ENCODE results near the gene ARR3. TPM values are rescaled to one million over a fixed set of nuclear protein-coding genes. Genes with fewer than 3 reads are reported as not detected.

The ARR3 gene
- total RNA-seq, 1 donor from 2014 or later, result not detected

- no peaks in the 10 kb centered on the region for H3K4me1 Mint-ChIP-seq (ENCODE audit: low read depth, unreplicated experiment)
- no peak for DNase-seq
- no peak overlapping the region for H3K27ac Mint-ChIP-seq (ENCODE audit: unreplicated experiment)
- H3K27me3 Mint-ChIP-seq (ENCODE audit: unreplicated experiment), result no peaks in the 10 kb centered on the region
- TF ChIP-seq, protein P1, sequence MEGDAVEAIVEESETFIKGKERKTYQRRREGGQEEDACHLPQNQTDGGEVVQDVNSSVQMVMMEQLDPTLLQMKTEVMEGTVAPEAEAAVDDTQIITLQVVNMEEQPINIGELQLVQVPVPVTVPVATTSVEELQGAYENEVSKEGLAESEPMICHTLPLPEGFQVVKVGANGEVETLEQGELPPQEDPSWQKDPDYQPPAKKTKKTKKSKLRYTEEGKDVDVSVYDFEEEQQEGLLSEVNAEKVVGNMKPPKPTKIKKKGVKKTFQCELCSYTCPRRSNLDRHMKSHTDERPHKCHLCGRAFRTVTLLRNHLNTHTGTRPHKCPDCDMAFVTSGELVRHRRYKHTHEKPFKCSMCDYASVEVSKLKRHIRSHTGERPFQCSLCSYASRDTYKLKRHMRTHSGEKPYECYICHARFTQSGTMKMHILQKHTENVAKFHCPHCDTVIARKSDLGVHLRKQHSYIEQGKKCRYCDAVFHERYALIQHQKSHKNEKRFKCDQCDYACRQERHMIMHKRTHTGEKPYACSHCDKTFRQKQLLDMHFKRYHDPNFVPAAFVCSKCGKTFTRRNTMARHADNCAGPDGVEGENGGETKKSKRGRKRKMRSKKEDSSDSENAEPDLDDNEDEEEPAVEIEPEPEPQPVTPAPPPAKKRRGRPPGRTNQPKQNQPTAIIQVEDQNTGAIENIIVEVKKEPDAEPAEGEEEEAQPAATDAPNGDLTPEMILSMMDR (IDR thresholded peaks at IDR 0.05; ENCODE audit: partially characterized antibody, unreplicated experiment), result no peak
- no peaks in the 10 kb centered on the region for H3K36me3 Mint-ChIP-seq (ENCODE audit: unreplicated experiment)
- H3K4me3 Mint-ChIP-seq (ENCODE audit: unreplicated experiment), result no peak overlapping the region
- H3K9me3 Mint-ChIP-seq (ENCODE audit: unreplicated experiment), result no peaks in the 10 kb centered on the region
These were observed 15.6 kb upstream of the ARR3 start for GRCh38 chrX:70252491-70252890.

DNA sequence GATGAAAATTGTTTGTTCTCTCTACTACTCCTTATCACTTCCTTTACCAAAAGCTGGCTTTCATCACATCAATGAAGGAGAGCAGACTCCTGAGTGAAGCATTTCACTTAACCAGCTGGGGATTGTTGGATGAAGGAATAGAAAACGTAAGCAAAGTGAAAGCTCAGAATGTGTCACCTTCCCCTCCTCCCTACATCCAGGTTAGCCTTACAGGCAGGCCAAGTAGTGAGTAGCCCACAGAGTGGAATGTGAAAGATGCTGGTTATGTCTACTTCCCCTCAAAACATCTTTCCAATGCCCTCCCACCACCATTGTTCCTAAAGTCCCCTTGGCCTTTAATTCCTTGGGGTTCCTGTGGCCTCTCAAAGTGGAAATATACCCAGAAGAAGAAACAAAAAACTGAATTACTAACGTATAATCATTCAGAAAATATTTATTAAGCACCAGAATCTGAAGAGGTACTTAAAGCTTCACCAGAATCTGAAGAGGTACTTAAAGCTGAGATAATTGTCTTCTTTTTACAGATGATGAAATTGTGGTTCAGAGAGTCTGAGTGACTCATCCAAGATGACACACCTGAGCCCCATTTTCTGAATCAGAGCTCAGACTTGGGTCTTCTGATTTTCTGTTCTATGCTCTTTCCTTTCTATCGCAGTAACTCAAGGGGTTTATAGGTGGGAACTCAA, 14.6 kb upstream of the ARR3 start:
- no peaks in the 10 kb centered on the region for H3K4me1 Mint-ChIP-seq (ENCODE audit: low read depth, unreplicated experiment)
- peaks cover 3% of the 10 kb centered on the region for H3K27me3 Mint-ChIP-seq (ENCODE audit: unreplicated experiment)
- TF ChIP-seq, protein P1 (IDR thresholded peaks at IDR 0.05; ENCODE audit: partially characterized antibody, unreplicated experiment), result no peak
- no peaks in the 10 kb centered on the region for H3K36me3 Mint-ChIP-seq (ENCODE audit: unreplicated experiment)
- no peaks in the 10 kb centered on the region for H3K9me3 Mint-ChIP-seq (ENCODE audit: unreplicated experiment)
- no peak overlapping the region for H3K27ac Mint-ChIP-seq (ENCODE audit: unreplicated experiment)
- no peak overlapping the region for H3K4me3 Mint-ChIP-seq (ENCODE audit: unreplicated experiment)
- no peak for DNase-seq

GRCh38 chrX:70254063-70254400, 14.1 kb upstream of the ARR3 start:
- Mint-ChIP-seq H3K36me3 (ENCODE audit: unreplicated experiment) (no peaks in the 10 kb centered on the region), H3K4me1 (ENCODE audit: low read depth, unreplicated experiment) (no peaks in the 10 kb centered on the region), H3K27me3 (ENCODE audit: unreplicated experiment) (peaks cover 3% of the 10 kb centered on the region), H3K9me3 (ENCODE audit: unreplicated experiment) (peaks cover 1% of the 10 kb centered on the region), H3K27ac (ENCODE audit: unreplicated experiment) (no peak overlapping the region), H3K4me3 (ENCODE audit: unreplicated experiment) (no peak overlapping the region)
- TF ChIP-seq, protein P1 (IDR thresholded peaks at IDR 0.05; ENCODE audit: partially characterized antibody, unreplicated experiment), result no peak
- no peak for DNase-seq

GRCh38 chrX:70254909-70255308, 13.2 kb upstream of the ARR3 start:
- H3K4me1 Mint-ChIP-seq (ENCODE audit: low read depth, unreplicated experiment), result no peaks in the 10 kb centered on the region
- no peaks in the 10 kb centered on the region for H3K36me3 Mint-ChIP-seq (ENCODE audit: unreplicated experiment)
- H3K4me3 Mint-ChIP-seq (ENCODE audit: unreplicated experiment), result no peak overlapping the region
- H3K9me3 Mint-ChIP-seq (ENCODE audit: unreplicated experiment), result peaks cover 2% of the 10 kb centered on the region
- no peak overlapping the region for H3K27ac Mint-ChIP-seq (ENCODE audit: unreplicated experiment)
- TF ChIP-seq, protein P1 (IDR thresholded peaks at IDR 0.05; ENCODE audit: partially characterized antibody, unreplicated experiment), result no peak
- peaks cover 3% of the 10 kb centered on the region for H3K27me3 Mint-ChIP-seq (ENCODE audit: unreplicated experiment)
- DNase-seq, result no peak

DNA sequence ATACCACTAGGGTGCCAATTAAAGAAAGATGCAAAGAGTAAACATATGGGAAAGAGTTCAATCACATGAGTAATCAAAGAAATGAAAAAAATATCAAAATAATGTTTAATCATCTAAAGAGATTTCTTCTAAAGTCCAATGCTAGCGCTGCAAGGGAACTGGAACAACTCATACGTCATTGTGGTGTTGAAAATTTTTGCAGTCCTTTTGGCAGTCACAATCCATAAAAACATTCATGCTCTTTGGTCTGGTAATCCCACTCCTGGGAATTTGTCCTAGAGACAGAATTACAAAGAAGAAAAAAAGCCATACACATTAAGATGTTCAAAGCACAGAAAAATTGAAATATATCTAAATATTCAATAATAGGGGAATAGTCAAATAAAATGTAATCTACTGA, 12.7 kb upstream of the ARR3 start:
- no peak for DNase-seq
- no peaks in the 10 kb centered on the region for H3K36me3 Mint-ChIP-seq (ENCODE audit: unreplicated experiment)
- peaks cover 4% of the 10 kb centered on the region for H3K27me3 Mint-ChIP-seq (ENCODE audit: unreplicated experiment)
- H3K27ac Mint-ChIP-seq (ENCODE audit: unreplicated experiment), result no peak overlapping the region
- TF ChIP-seq, protein P1 (IDR thresholded peaks at IDR 0.05; ENCODE audit: partially characterized antibody, unreplicated experiment), result no peak
- peaks cover 2% of the 10 kb centered on the region for H3K9me3 Mint-ChIP-seq (ENCODE audit: unreplicated experiment)
- no peaks in the 10 kb centered on the region for H3K4me1 Mint-ChIP-seq (ENCODE audit: low read depth, unreplicated experiment)
- no peak overlapping the region for H3K4me3 Mint-ChIP-seq (ENCODE audit: unreplicated experiment)
